ENCODE measurements around the gene TMEM179.

DNA sequence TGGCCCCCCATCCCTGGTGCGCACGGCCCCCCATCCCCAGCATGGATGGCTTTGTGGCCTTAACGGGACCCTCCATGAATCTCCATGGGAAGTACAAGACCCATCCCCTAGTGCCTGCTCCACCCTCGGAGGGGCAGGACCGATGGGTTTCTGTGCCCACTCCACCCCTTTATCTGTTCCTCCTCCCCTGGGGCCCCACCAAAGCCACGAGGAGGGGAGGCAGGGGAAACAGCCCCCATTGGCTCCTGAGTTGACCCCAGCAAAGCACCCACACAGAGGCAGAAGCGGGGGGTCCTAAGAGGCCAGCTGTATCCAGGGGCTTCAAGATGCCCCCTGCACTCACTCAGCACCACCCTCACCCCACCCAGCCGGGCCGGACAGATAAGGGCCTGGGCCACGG, 36.1 kb upstream of the TMEM179 start:
- no peak for TF ChIP-seq EP300 (IDR thresholded peaks at IDR 0.05)
- TF ChIP-seq, protein P1, sequence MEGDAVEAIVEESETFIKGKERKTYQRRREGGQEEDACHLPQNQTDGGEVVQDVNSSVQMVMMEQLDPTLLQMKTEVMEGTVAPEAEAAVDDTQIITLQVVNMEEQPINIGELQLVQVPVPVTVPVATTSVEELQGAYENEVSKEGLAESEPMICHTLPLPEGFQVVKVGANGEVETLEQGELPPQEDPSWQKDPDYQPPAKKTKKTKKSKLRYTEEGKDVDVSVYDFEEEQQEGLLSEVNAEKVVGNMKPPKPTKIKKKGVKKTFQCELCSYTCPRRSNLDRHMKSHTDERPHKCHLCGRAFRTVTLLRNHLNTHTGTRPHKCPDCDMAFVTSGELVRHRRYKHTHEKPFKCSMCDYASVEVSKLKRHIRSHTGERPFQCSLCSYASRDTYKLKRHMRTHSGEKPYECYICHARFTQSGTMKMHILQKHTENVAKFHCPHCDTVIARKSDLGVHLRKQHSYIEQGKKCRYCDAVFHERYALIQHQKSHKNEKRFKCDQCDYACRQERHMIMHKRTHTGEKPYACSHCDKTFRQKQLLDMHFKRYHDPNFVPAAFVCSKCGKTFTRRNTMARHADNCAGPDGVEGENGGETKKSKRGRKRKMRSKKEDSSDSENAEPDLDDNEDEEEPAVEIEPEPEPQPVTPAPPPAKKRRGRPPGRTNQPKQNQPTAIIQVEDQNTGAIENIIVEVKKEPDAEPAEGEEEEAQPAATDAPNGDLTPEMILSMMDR (IDR thresholded peaks at IDR 0.05): no peak
- no peak for TF ChIP-seq POLR2A (IDR thresholded peaks at IDR 0.05)
- no peak for TF ChIP-seq POLR2AphosphoS5 (IDR thresholded peaks at IDR 0.05)

All from upper lobe of left lung (tissue), 4 donors.